GM23248 (cell line): ENCODE measurements around the gene SSB. TPM values are rescaled to one million over a fixed set of nuclear protein-coding genes. Genes with fewer than 3 reads are reported as not detected.
"Not testable (repeated sequence)": the region's sequence is repeated elsewhere in the genome, so short reads cannot be mapped to it uniquely, and the experiment has no call there.

Source experiments
- DNase-seq: peaks from one replicate; pipeline ENCODE4 v3.0.0-alpha.2; 2015
- H2AFZ ChIP-seq: fragments of 200-600 bp; sonication (generic); 2 replicates; pipeline ENCODE4 v1.6.1; 2016; ENCODE audit warnings: antibody characterized with exemption
- H3F3A ChIP-seq: fragments of 200-600 bp; sonication (generic); 2 replicates; pipeline ENCODE4 v1.6.1; 2016; ENCODE audit warnings: mild to moderate bottlenecking, antibody characterized with exemption, mixed run types; ENCODE audit not compliant: insufficient read depth
- H3K27ac ChIP-seq: fragments of 200-600 bp; sonication (generic); 2 replicates; pipeline ENCODE4 v1.5.1; 2016; ENCODE audit warnings: mild to moderate bottlenecking
- H3K27me3 ChIP-seq: fragments of 200-600 bp; sonication (generic); replicated peaks from 2 replicates; pipeline ENCODE4 v1.6.1; 2016; ENCODE audit warnings: mild to moderate bottlenecking; ENCODE audit not compliant: insufficient read depth
- H3K36me3 ChIP-seq: fragments of 200-600 bp; sonication (generic); 2 replicates; pipeline ENCODE4 v1.6.1; 2016; ENCODE audit warnings: low read depth, mild to moderate bottlenecking
- H3K4me1 ChIP-seq: fragments of 200-600 bp; sonication (generic); 2 replicates; pipeline ENCODE4 v1.6.1; 2016; ENCODE audit warnings: mild to moderate bottlenecking; ENCODE audit not compliant: insufficient read depth
- H3K4me2 ChIP-seq: fragments of 200-600 bp; sonication (generic); one replicate; pipeline ENCODE4 v1.6.1; 2016; ENCODE audit warnings: mild to moderate bottlenecking; ENCODE audit not compliant: unreplicated experiment
- H3K4me3 ChIP-seq: fragments of 200-600 bp; sonication (generic); 2 replicates; pipeline ENCODE4 v1.5.1; 2016; ENCODE audit warnings: mild to moderate bottlenecking
- H3K79me2 ChIP-seq: fragments of 200-600 bp; sonication (generic); 2 replicates; pipeline ENCODE4 v1.6.1; 2016; ENCODE audit warnings: mild to moderate bottlenecking; ENCODE audit not compliant: insufficient read depth
- H3K9ac ChIP-seq: fragments of 200-600 bp; sonication (generic); 2 replicates; pipeline ENCODE4 v1.6.1; 2016; ENCODE audit warnings: mild to moderate bottlenecking
- H3K9me2 ChIP-seq: fragments of 200-600 bp; sonication (generic); 2 replicates; pipeline ENCODE4 v1.6.1; 2016; ENCODE audit warnings: mixed run types, mild to moderate bottlenecking, moderate library complexity; ENCODE audit not compliant: insufficient read depth
- H3K9me3 ChIP-seq: fragments of 200-600 bp; sonication (generic); one replicate; pipeline ENCODE4 v1.6.1; 2017; ENCODE audit warnings: low read depth
- H4K20me1 ChIP-seq: fragments of 200-600 bp; sonication (generic); 2 replicates; pipeline ENCODE4 v1.6.0; 2016; ENCODE audit not compliant: insufficient read depth
- EZH2 ChIP-seq: fragments of 200-600 bp; sonication (generic); IDR thresholded peaks from 2 replicates; pipeline ENCODE4 v1.6.1; 2018; ENCODE audit warnings: antibody characterized with exemption, mild to moderate bottlenecking; ENCODE audit not compliant: insufficient read depth, poor library complexity, severe bottlenecking
- EZH2phosphoT487 ChIP-seq: fragments of 200-600 bp; sonication (generic); IDR thresholded peaks from 2 replicates; pipeline ENCODE4 v1.6.1; 2018; ENCODE audit warnings: antibody characterized with exemption, moderate library complexity, mild to moderate bottlenecking, low read depth; ENCODE audit not compliant: insufficient read depth
- WGBS, 2 experiments: methylation state at CpG; one replicate each; pipeline ENCODE4 v1.1.6; 2015 to 2017; ENCODE audit warnings: low lambda C conversion rate in 2 of 2, low coverage in 1 of 2; ENCODE audit errors: missing lambda C conversion rate in 2 of 2; 5-methylcytosine and 5-hydroxymethylcytosine counted together
- in situ Hi-C: fragments of 300-500 bp; cut with MboI; formaldehyde crosslinking; loops from 2 replicates; pipeline ENCODE4 v1.15.0; 2020
- polyA plus RNA-seq: library from polyadenylated mRNA; unstranded; fragments of >200 nt; fragmentation: Nextera tagmentation; extraction: Ambion mirVana; gene quantifications from 2 replicates; pipeline ENCODE4 v1.2.1, GENCODE V29; 2016
- total RNA-seq: library from RNA; depleted of rRNA; stranded (reverse); fragments of >200 nt; shearing (Covaris generic); gene quantifications from 2 replicates; pipeline ENCODE4 v1.2.3, GENCODE V29; 2014

The SSB gene
- total and polyA plus RNA-seq, 2 experiments from 2014 or later: 80.4 to 204 TPM

GRCh38 chr2:169757356-169757755 lies 41.3 kb upstream of the SSB start:
- Histone ChIP-seq H2AFZ (no peak overlapping the region), H3K27me3 (0 out of 2 replicates have a peak, but pooled peaks cover 3% of the 10 kb centered on the region), H3K4me3 (no peak overlapping the region), H3K9me3 (no peaks in the 10 kb centered on the region), H3K4me2 (no peak overlapping the region), H3K9me2 (no peaks in the 10 kb centered on the region), H3K9ac (no peak overlapping the region), H3K27ac (no peak overlapping the region), H4K20me1 (no peaks in the 10 kb centered on the region), H3K4me1 (no peaks in the 10 kb centered on the region), H3K79me2 (no peaks in the 10 kb centered on the region), H3F3A (no peaks in the 10 kb centered on the region), H3K36me3 (no peaks in the 10 kb centered on the region)
- DNase-seq: no peak
- in situ Hi-C loops: no loop called here
- TF ChIP-seq EZH2phosphoT487 (no peak), EZH2 (no peak)
- 53 to 63% methylated on average over 3 of the region's 3 CpGs for WGBS, 2 experiments

- Histone ChIP-seq H3K4me3 (no peak overlapping the region), H3K4me1 (no peaks in the 10 kb centered on the region), H4K20me1 (no peaks in the 10 kb centered on the region), H3K9ac (no peak overlapping the region), H3K9me2 (no peaks in the 10 kb centered on the region), H3K4me2 (no peak overlapping the region), H2AFZ (no peak overlapping the region), H3K79me2 (no peaks in the 10 kb centered on the region), H3K9me3 (no peaks in the 10 kb centered on the region), H3F3A (no peaks in the 10 kb centered on the region), H3K27ac (no peak overlapping the region), H3K36me3 (no peaks in the 10 kb centered on the region), H3K27me3 (0 out of 2 replicates have a peak, but pooled peaks cover 3% of the 10 kb centered on the region)
- in situ Hi-C loops: no loop called here
- DNase-seq: no peak
- no peak for TF ChIP-seq EZH2phosphoT487
- no peak for TF ChIP-seq EZH2
- 92% methylated on average over 2 of the region's 2 CpGs for WGBS, 2 experiments
These were observed 40.9 kb upstream of the SSB start for GRCh38 chr2:169757778-169758177.

- Histone ChIP-seq H3K9ac (no peak overlapping the region), H3K9me2 (no peaks in the 10 kb centered on the region), H3K36me3 (no peaks in the 10 kb centered on the region), H3K9me3 (no peaks in the 10 kb centered on the region), H4K20me1 (no peaks in the 10 kb centered on the region), H3K27ac (no peak overlapping the region), H3K27me3 (0 out of 2 replicates have a peak, but pooled peaks cover 3% of the 10 kb centered on the region), H3K79me2 (no peaks in the 10 kb centered on the region), H2AFZ (no peak overlapping the region), H3K4me3 (no peak overlapping the region), H3K4me2 (no peak overlapping the region), H3F3A (no peaks in the 10 kb centered on the region), H3K4me1 (no peaks in the 10 kb centered on the region)
- in situ Hi-C loops: no loop called here
- 62 to 65% methylated on average over 7 of the region's 7 CpGs for WGBS, 2 experiments
- TF ChIP-seq EZH2phosphoT487: no peak
- TF ChIP-seq EZH2: no peak
- DNase-seq: no peak
These were observed 38.7 kb upstream of the SSB start for GRCh38 chr2:169759987-169760386.

GRCh38 chr2:169760798-169761197 lies 37.9 kb upstream of the SSB start:
- H3K79me2 ChIP-seq, H3K4me1 ChIP-seq, H3K9ac ChIP-seq, H3K9me2 ChIP-seq, DNase-seq, in situ Hi-C loops, H3K27ac ChIP-seq, H3K9me3 ChIP-seq, H3K27me3 ChIP-seq, H3F3A ChIP-seq, H4K20me1 ChIP-seq, H3K36me3 ChIP-seq, H2AFZ ChIP-seq, H3K4me2 ChIP-seq, H3K4me3 ChIP-seq: not testable (repeated sequence)
- WGBS, 2 experiments: 42 to 54% methylated on average over 3 of the region's 3 CpGs
